Adipocyte (in vitro differentiated cells): ENCODE measurements around the gene CHAD.
A peak's percentile ranks its signal among the peaks of the same experiment; 100 is the strongest.

ENCODE experiments used
- DNase-seq: peaks from one replicate; pipeline ENCODE4 v3.0.0-alpha.2; 2015; ENCODE audit warnings: low read depth
- H3K27me3 ChIP-seq: replicated peaks from 2 replicates; pipeline ENCODE4 v1.7.0; 2013; ENCODE audit warnings: mild to moderate bottlenecking, low read length, moderate library complexity; ENCODE audit not compliant: control insufficient read depth, insufficient read depth
- H3K36me3 ChIP-seq: 2 replicates; pipeline ENCODE4 v1.7.0; 2013; ENCODE audit warnings: low read length, mild to moderate bottlenecking, moderate library complexity; ENCODE audit not compliant: control insufficient read depth, insufficient read depth, severe bottlenecking
- H3K4me1 ChIP-seq: 2 replicates; pipeline ENCODE4 v1.7.0; 2013; ENCODE audit warnings: mild to moderate bottlenecking, low read length, moderate library complexity; ENCODE audit not compliant: control insufficient read depth, insufficient read depth
- H3K4me3 ChIP-seq: 2 replicates; pipeline ENCODE4 v1.7.0; 2013; ENCODE audit warnings: mild to moderate bottlenecking, low read length, moderate library complexity
- H3K9ac ChIP-seq: 2 replicates; pipeline ENCODE4 v1.7.0; 2013; ENCODE audit warnings: mild to moderate bottlenecking, low read length, moderate library complexity
- H3K9me3 ChIP-seq: 2 replicates; pipeline ENCODE4 v1.7.0; 2013; ENCODE audit warnings: mild to moderate bottlenecking, low read length, moderate library complexity; ENCODE audit not compliant: control insufficient read depth

Gene CHAD

DNA sequence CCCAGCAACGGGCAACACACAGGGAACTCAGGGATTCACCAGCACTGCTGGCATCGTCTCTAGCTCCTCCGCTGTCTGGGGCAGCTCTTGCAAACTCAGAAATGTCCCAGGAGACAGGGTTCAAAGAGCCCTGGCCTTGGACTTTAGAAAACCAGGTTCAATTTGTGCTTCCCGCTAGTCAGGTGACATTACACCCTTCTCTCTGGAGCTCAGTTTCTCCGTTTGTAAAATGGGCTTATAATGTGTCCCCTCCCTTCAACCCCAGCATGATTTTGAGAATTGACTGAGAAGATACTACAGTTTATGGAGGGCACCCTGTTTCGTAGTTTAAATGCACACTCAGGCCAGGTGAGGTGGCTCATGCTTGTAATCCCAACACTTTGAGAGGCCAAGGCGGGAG is 37.6 kb upstream of the CHAD start:
- Histone ChIP-seq H3K9ac (no peak overlapping the region), H3K4me1 (peaks cover 20% of the 10 kb centered on the region), H3K36me3 (no peaks in the 10 kb centered on the region), H3K4me3 (no peak overlapping the region), H3K27me3 (no peaks in the 10 kb centered on the region), H3K9me3 (no peaks in the 10 kb centered on the region)
- DNase-seq = no peak

DNA sequence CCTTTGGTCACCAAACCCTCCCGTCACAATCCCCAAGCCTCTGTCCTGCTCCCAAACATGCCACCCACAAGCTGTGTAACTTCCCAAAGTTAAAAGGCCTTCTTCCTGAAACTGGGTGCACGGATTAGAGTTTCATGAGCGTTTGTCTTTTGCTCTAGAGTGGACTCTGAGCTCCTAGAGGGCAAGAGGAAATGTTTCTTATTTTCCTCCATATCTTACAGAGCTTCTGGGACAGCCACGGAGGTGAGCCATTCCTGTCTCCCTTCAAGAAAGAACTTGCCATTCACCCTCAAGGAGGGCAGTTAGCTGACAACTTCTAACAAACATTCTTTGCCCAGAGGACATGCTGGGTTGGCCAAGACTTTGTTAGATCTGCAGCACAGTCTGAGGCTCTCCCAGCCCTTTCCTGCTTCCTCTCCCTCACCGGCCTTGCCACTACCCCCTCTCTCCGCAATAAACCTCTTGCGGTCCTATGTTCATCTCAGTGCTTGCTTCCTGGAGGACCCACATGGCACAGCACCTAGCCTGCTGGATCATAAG is 37.0 kb upstream of the CHAD start:
- no peak overlapping the region for H3K9ac ChIP-seq
- no peaks in the 10 kb centered on the region for H3K27me3 ChIP-seq
- H3K9me3 ChIP-seq = no peaks in the 10 kb centered on the region
- no peak overlapping the region for H3K4me3 ChIP-seq
- no peak for DNase-seq
- no peaks in the 10 kb centered on the region for H3K36me3 ChIP-seq
- peaks cover 13% of the 10 kb centered on the region for H3K4me1 ChIP-seq

DNA sequence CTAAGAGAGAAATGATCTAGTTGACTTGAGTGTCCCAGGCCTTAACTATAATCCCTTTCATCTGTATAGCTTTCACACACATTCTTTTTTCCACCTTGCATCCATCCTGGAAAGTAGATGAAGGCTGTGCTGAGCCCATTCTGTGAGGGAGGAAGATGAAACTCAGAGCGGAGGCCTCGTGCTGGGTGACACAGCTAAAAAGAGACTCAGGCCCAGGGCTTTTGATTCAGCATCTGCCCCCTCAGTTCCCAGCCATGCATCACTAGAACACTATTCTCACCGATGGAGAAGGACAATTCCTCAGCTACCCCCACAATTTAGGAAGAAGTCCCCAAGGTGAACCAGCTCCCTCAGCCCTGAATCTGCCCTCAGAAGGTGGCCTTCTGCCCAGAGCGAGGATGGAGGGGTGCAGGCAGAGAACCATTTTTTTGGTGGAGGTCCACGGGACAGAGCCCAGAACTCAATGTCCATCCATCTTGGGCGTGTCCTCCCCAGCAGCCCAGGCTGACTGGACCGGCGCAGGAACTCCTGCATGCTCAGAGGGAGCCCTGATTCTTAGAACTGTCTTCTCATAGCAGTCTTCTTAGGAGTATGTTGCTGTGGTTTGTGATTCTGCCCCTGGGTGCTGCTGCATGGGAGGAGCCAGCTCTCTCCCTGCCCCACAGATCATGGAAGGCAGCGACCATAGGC is 33.8 kb upstream of the CHAD start:
- no peaks in the 10 kb centered on the region for H3K27me3 ChIP-seq
- no peak overlapping the region for H3K4me3 ChIP-seq
- H3K4me1 ChIP-seq = peaks cover under 1% of the 10 kb centered on the region
- H3K36me3 ChIP-seq = no peaks in the 10 kb centered on the region
- no peak overlapping the region for H3K9ac ChIP-seq
- DNase-seq = no peak
- no peaks in the 10 kb centered on the region for H3K9me3 ChIP-seq

- no peak overlapping the region for H3K9ac ChIP-seq
- no peak overlapping the region for H3K4me3 ChIP-seq
- no peaks in the 10 kb centered on the region for H3K9me3 ChIP-seq
- H3K4me1 ChIP-seq = no peaks in the 10 kb centered on the region
- H3K27me3 ChIP-seq = no peaks in the 10 kb centered on the region
- no peaks in the 10 kb centered on the region for H3K36me3 ChIP-seq
- DNase-seq = peak; percentile 67
Observed at GRCh38 chr17:50501054-50501453, 32.4 kb upstream of the CHAD start.

DNA sequence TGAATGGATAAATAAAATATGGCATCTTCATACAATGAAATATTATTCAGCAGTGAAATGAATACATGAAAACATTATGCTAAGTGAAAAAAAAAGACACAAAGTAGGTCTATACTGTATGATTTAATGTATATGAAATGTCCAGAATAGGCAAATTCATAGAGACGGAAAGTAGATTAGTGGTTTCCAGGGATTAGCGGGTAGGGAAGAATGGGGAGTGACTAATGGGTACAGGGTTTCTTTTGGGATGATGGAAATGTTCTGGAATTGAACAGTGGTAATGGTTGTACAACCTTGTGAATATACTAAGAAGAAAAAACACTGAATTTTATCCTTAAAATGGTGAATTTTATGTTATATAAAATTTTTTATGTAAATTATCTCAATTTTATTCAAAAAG is 31.0 kb upstream of the CHAD start:
- no peak overlapping the region for H3K4me3 ChIP-seq
- DNase-seq = no peak
- H3K27me3 ChIP-seq = no peaks in the 10 kb centered on the region
- no peaks in the 10 kb centered on the region for H3K9me3 ChIP-seq
- H3K4me1 ChIP-seq = no peaks in the 10 kb centered on the region
- H3K36me3 ChIP-seq = no peaks in the 10 kb centered on the region
- H3K9ac ChIP-seq = no peak overlapping the region

DNA sequence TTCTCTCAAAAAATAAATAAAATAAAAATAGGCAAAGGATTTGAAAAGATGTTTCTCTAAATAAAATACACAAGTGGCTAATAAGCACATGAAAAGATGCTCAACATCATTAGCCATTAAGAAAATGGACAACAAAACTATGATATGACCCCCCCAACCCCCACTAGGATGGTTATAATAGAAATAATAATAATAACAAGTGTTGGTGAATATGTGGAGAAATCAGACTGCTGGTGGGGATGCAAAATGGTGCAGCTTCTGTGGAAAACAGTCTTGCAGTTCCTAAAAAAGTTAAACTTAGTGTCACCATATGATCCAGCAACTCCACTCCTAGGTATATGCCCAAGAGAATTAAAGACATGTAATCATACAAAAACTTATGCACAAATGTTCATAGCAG is 30.6 kb upstream of the CHAD start:
- H3K9me3 ChIP-seq = no peaks in the 10 kb centered on the region
- no peaks in the 10 kb centered on the region for H3K4me1 ChIP-seq
- H3K27me3 ChIP-seq = no peaks in the 10 kb centered on the region
- DNase-seq = no peak
- no peak overlapping the region for H3K9ac ChIP-seq
- H3K36me3 ChIP-seq = no peaks in the 10 kb centered on the region
- H3K4me3 ChIP-seq = no peak overlapping the region

DNA sequence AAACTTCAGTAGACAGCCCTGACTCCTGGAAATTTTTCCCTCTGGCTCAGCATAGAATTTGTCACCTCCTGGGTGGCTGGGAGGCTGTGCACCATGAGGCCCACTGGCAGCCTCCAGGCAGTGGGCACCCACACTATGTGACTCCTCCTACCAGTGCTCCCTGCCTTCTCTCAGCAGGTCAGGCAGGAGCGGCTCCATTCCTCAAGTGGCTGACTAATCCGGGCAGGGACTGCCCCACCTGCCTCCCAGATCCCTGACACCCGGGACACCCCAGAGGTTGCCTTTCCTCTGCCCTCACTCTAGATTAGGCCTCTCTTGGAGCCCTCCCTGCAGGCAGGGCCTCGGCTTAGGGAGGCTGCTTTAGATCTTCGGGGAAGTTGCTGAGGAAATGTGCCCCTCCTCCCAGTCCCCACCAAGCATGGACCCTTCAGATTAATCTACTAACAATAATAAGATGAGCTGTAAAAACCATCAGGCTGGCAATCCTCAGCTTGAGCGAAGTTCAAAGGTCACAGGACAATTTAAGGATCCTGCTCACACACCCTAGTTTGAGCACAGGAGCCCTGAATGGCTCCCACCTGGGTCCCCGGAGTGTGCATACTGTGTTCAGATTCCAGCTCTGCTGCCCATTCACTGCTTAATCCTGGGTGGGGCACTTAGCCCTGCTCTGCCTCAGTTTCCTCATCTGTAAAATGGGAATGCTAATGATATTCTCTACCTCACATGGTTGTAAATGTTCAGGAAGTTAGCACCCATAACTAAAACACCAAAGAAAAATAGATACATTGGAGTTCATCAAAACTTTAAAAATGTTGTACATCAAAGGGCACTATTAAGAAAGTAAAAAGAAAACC is 29.6 kb upstream of the CHAD start:
- no peak overlapping the region for H3K9ac ChIP-seq
- no peaks in the 10 kb centered on the region for H3K27me3 ChIP-seq
- no peak overlapping the region for H3K4me3 ChIP-seq
- DNase-seq = no peak
- no peaks in the 10 kb centered on the region for H3K36me3 ChIP-seq
- H3K4me1 ChIP-seq = no peaks in the 10 kb centered on the region
- H3K9me3 ChIP-seq = no peaks in the 10 kb centered on the region

DNA sequence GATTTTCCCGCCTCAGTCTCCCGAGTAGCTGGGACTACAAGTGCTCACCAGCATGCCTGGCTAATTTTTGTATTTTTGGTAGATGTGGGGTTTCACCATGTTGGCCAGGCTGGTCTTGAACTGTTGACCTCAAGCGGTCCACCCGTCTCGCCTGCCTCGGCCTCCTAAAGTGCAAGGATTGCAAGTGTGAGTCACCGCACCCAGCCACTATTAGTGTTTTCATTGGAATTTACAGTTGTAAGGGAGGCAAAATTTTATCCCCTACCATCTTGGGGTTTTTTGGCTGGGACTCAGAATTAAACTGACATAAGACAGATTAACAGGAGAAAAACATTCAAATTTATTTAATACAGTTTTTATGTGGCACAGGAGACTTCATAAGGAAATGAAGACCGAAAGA is 27.2 kb upstream of the CHAD start:
- H3K36me3 ChIP-seq = no peaks in the 10 kb centered on the region
- H3K4me1 ChIP-seq = peaks cover 14% of the 10 kb centered on the region
- no peak overlapping the region for H3K4me3 ChIP-seq

DNA sequence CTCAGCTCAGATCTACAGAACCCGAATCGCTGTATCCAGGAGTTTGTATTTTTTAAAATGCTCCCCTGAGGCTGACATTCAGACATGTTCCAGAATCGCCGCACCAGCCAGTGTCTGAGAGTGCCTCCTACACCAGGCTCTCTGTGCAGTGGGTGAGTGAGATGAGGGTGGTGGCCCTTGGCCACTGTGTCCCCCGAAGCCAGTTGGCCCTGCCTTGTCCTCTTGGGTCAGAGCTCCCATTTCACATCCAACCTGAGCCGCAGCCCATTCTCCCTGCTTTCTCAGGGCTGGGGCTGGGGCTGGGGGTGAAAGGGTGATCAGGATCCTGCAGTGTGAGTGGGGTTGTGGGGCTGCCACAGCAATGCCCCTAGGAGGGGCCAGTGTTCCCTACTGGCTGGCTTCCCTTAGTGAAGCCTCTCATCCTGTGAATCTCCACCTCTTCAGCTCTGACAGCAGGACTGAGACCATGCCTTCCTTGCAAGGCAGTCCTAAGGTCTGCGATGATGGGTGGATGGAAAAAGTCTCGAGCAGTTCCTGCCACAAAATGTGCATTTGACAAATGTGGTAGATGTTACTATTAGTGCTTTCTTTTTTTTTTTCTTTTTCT is 26.6 kb upstream of the CHAD start:
- Histone ChIP-seq H3K9ac (no peak overlapping the region), H3K4me1 (peaks cover 14% of the 10 kb centered on the region), H3K4me3 (no peak overlapping the region), H3K27me3 (no peaks in the 10 kb centered on the region), H3K9me3 (no peaks in the 10 kb centered on the region), H3K36me3 (no peaks in the 10 kb centered on the region)
- DNase-seq = no peak

More for the DNA sequence above, 27.2 kb upstream of the CHAD start:
- DNase-seq = no peak
- Histone ChIP-seq H3K9me3 (no peaks in the 10 kb centered on the region), H3K27me3 (no peaks in the 10 kb centered on the region), H3K9ac (no peak overlapping the region)

GRCh38 chr17:50493744-50494143 is 25.1 kb upstream of the CHAD start:
- H3K36me3 ChIP-seq = no peaks in the 10 kb centered on the region

GRCh38 chr17:50492214-50492613 is 23.5 kb upstream of the CHAD start:
- Histone ChIP-seq H3K9me3 (no peaks in the 10 kb centered on the region), H3K9ac (no peak overlapping the region), H3K36me3 (peaks cover 4% of the 10 kb centered on the region), H3K4me1 (peaks cover 14% of the 10 kb centered on the region), H3K27me3 (no peaks in the 10 kb centered on the region), H3K4me3 (no peak overlapping the region)
- no peak for DNase-seq

More at GRCh38 chr17:50493744-50494143, 25.1 kb upstream of the CHAD start:
- no peak for DNase-seq
- Histone ChIP-seq H3K4me3 (no peak overlapping the region), H3K27me3 (no peaks in the 10 kb centered on the region), H3K4me1 (peaks cover 14% of the 10 kb centered on the region), H3K9ac (no peak overlapping the region), H3K9me3 (no peaks in the 10 kb centered on the region)
